Stimulated activated CD4-positive, alpha-beta T cell treated with anti-CD3 and anti-CD28 coated beads, Interleukin-12 subunit alpha, Interleukin-12 subunit beta, amount 100 ng/mL, for 4 hours (primary cell): ENCODE results near the gene MEF2C.
"Not testable (repeated sequence)": the region's sequence is repeated elsewhere in the genome, so short reads cannot be mapped to it uniquely, and the experiment has no call there.

Source experiments
- DNase-seq: peaks from one replicate; pipeline ENCODE4 v3.0.0-alpha.2; 2020

The MEF2C gene

DNA sequence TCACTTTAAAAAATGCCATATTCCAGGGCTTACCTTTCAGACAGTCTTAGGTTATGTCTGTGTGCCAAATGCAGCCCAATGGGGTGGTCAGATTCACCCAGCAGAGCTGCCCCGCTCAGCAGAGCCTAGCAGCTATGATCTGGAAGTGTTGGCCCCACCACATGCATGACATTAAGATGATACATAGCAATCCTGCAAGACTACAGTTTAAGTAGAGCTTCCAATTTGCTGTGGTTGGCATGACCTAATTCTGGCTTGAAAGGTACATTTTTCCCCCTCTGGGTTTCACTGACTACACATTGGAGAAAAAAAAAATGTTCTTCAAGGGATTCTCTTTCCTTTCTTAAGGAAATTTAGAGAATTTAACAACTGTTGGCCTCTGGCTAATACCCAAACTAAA is 22.5 kb downstream of the MEF2C start:
- no peak for DNase-seq

DNA sequence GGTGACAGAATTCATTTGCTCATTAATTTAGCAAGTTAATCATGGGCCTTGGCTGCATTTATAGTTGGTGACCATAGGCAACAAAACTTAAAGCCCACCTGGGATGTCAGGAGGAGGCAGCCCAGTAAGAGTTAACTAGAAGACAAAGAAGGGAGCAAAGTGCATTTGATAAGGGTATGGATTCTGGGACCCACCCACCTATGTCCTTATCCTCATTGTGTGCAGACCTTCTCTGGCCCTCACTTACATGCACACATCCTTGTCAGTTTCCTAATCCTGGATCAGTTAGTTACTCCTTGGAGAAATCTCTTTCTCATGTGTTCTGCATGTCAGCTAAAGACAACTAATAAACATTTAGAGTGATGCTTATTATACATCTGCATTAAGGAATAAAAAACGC is 24.6 kb downstream of the MEF2C start:
- no peak for DNase-seq

DNA sequence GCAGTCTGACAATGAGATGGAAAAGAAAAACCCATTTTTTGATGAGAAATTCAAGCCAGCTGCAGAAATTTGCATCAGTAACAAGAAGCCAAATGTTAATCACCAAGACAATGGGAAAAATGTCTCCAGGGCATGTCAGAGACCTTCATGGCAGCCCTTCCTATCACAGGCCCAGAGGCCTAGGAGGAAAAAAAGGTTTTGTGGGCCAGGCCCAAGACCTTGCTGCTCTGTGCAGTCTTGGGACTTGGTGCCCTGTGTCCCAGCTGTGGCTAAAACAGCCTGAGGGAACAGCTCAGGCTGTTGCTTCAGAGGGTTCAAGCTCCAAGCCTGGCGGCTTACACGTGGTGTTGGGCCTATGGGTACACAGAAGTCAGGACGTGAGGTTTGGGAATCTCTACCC is 26.6 kb downstream of the MEF2C start:
- not testable (repeated sequence) for DNase-seq

DNA sequence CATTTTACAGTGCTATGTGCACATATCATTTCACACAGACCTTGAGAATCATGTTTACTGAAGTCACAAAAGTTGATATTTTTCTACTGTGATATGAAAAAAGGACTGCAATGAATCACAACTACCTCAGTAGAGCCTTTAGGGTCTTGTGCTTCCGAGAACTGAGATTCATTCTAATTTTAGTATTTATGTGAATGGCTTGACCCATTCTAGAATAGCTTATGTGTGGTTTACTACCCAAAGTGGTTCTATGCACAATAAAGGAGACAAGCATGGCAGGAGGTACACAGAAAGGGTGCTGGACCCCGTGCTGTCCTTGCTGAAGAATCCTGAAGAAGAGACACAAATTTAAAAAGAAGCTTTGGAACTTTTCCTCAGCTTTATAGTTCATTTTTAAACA is 28.2 kb downstream of the MEF2C start:
- no peak for DNase-seq

DNA sequence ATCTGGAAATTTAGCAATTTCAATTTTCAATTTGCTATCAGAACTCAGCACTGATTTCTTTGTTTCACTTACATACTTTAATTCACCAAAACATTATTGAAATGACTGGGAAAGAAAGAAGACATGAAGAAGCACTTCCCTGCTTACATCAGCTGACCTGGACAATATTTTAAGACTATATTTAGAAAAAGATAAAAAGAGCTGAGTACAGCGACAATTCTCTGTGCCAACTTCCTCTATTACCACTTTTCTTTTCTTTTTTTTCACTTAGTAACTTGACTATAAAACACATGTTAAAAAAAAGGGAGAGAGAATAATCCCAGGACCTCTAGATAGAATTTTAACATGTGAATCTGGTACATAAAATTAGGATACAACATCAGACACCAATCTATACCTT is 35.6 kb downstream of the MEF2C start:
- no peak for DNase-seq

DNA sequence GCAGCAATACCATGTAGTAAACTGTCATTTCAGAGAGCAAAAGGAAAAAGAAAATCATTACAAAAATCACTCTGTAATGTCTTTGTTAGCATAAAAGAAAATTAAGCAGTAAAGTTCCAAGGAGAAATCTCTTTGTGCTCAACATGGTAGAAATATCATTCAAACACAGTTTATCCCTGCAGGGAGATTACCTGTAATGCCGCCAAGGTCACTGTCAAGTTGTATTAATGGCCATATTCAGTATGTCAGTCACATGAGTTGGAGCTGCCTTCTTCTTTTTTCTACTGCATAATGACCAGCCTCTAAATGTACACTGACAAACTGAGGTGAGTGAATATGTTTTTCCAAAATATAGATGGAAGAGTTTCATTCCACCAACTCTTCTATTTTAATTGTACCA is 36.5 kb downstream of the MEF2C start:
- DNase-seq, result no peak

DNA sequence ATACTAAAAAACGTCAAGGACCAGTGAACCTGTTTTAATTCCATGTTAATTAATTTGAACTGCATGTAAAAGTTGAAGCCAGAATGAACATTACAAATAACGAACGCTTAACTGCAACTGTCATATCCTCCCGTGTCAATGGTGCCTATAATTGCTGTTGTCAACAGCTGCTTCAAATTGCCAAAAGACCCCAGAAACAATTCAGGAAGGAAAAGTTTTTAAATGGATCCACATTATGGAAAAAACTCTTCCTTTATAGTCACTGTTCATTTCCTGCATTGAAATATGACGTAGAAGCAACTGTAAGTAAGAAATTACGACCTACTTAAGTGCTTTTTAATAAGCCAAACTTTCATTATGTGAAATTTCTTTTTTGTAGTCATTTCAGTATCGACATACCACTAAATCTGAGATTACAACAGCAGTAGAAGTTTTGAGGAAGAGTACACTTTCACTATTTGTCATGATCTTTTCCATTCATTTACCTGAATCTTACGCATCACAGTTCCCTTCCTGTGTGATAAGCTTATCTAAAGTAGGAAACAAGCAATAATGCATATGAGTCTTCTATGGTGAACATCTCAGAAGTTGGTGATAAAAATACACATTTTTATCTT is 37.8 kb downstream of the MEF2C start:
- no peak for DNase-seq

DNA sequence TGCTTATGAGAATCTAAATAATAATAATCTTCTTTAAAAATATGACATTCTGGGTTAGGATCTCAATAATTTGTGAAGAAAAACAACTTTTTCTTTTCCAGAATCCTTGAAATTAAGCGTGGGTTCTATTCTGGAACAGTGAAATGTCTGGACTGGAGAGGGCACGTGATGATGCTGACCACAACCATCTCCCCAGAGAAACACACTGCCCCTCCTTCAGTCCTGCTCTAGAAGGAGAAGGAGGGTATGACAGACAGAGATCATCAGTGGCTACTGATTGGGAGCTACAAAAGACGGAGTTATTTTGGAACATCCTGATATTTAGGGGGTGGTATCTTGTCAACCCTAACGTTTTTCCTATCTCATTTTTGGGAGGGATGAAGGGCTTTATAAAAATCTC is 40.2 kb downstream of the MEF2C start:
- DNase-seq, result no peak

DNA sequence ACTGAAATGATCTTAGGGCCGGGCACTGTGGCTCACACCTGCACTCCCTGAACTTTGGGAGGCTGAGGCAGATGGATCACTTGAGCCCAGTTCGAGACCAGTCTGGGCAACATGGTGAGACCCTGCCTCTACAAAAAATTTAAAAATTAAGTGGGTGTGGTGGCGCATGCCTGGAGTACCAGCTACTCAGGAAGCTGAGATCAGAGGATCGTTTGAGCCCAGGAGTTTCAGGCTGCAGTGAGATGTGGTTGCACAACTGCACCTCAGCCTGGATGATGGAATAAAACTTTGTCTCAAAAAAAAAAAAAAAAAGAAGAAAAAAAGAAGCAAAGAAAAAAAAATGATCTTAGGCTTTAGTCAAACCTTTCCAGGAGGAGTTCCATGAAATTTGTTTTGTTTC is 41.8 kb downstream of the MEF2C start:
- no peak for DNase-seq

DNA sequence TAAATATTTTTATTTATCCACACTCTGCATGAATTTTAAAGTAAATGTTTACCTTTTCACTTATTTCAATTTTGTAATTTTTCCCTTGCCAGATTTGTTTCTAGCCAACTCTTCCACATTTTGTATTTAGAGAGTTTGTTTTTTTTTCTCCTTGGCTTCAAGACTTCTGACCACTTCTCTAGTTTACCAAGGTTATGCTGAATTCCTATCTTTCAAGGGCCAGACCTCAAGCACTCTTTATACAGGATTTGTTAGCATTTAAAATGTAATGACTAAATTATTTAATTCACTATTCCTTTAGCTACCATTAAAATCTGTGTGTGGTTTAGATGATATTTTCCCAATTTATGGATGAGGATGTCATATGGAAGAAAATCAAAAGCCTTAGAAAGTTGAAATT is 42.5 kb downstream of the MEF2C start:
- no peak for DNase-seq

DNA sequence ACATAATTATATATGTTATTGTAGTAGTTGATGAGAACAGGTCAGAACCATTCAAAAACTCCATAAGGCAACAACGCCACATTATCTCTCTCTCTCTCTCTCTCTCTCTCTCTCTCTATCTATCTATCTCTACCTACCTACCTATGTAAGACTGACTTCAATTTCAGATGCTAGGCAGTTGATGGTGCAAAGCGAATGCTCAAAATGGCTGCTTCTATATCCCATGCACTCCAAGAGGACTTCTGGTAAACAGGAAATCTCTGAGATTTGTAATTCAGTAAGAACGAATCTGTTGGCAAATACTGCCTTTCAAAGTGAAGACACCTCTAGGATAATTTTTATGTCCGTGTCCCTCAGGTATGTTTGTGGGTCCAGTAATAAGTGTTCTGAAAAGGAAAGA is 43.7 kb downstream of the MEF2C start:
- no peak for DNase-seq

DNA sequence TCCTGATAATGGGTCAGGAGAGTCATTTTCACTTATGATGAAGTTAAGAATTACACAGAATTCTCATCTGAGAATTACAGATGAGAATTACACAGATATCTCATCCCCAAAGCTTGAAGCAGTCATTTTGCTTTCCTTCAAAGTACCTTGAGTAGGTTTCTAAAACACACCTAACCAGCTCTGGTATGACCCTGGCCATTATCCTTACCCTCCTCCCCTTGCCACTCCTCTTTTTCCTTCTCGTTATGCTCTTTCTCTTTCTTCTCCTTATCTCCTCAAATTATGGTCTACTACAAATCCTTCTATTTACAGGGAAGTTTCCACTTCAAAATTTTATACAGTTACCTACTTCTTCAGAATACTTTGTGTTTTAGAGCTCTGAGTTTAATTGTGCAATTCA is 44.5 kb downstream of the MEF2C start:
- DNase-seq, result no peak

DNA sequence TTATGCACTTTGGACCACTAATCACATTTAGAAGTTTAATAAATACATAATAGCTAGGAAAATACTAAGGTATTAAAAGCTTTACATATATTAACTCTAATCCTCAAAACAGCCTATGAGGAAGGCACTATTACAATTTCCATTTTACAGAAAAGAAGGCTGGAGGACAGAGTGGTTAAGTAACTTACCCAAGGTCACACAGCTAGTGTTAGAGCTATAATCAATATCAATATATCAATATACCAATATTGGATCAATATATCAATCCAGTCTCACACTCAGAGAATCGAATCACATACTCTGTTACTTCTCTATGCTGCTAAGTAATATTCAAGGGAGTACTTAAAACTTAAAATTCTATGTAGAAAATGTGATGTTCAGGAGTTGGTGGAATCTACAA is 45.2 kb downstream of the MEF2C start:
- DNase-seq, result no peak

DNA sequence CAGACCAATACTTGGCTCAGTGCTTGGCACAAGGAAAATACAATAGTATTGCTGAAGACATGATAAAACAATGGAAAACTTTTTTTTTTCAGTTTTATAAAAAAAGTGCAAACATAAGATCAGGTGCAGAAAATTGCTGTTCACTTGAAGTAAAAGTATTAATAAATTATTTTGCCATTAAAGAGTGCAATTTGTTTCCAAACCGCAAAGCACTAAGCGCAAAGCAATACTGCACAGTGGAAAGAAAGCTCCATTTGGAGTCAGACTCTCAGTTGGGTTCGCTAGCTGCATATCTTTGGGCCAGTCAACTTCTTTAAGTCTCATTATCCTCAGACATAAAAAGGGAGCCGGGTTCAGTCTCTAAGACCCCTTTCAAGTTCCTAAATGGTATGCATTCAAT is 45.8 kb downstream of the MEF2C start:
- no peak for DNase-seq

DNA sequence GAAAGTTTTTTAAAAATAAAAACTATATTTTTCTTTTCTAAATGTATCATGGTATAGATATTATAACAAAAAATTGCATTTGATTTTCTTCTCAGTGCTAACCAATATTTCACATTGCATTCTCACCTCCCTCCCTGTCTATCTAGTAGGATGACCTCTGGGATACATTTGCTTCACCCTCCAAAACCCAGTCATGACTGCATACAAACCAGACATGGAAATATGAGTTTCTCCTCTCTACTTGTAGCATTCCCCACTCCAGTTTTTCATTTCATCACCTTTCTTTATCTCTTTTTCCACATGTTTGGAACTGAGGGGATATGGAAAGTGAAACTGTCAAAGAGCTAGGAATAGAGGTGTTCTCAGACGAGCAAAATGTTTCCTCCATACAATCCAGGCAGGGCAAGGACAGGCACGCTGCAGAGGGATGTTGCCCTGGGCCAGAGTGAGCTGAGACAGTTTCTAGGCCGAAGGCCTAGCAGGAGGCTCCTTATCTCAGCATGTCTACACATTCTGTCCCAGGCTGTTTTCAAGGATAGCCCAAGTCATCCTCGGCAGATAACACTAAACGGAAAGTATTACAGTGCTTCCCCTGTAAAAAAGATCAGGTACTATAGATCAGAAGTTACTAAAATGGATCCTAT is 46.7 kb downstream of the MEF2C start:
- DNase-seq, result no peak

DNA sequence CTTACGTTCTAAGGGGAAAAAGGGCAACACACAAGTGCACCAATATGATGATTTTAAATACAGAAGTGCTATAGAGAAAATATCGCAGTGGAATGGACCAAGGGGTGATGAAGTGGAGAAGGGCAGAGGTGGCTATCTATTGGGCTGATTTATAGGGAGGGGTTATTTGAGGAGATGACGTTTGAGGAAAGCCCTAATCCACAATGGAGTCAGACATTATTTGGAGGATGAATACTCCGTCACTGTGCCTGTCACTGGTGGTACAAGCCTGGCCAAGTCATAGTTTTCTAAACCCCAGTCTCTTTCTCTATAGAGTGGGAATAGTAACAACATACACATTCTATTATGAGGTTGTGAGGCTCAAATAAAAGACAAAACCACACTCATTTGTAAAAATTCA is 48.5 kb downstream of the MEF2C start:
- no peak for DNase-seq

DNA sequence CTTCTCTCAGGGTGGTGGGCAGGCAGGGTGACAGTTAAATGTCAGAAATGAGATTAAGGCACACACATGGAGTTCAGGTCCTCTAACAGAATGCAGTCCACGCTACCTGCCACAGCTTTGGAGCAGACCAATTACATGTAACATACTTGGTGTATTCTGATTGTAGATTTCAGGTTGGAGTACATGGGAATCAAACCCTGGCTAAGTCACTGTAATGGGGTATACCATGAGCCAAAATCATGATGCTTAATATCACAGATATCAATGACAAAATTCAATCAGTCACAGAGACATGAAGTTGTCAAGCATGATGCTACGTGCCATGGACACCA is 48.9 kb downstream of the MEF2C start:
- no peak for DNase-seq

DNA sequence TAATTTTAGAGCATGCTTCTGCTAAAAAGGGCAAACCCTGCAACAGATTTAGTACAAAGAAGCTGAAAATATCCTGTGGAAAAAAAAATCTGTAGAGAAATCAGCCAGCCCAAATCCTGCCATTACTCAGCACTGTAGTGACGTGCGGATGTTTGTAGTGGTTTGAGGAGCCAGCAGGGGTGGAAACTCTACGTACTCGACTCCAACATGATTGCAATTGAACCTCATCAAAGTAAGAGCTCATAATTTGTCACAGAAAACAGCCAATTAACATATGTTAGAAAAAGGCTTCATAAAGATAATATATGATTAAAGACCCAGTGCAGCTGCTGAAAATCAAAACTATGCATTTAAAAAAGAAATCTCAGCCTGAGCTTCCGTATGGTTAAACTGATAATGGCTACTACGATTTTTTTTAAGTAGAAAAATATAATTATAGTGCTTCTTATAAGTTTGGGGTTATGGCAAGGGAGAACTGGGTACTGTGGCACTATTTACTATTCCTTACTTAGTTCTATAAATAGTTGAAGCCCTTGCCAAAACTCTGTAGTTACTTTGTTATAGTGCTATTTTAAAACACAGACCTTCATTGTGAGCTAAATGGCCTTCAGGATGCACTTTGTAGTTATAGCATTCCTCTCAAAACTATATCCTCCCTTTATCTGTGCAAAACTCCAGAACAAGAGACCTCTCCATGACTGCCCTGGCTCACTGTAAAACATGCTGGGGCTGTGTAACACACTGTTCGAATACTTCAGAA is 49.4 kb downstream of the MEF2C start:
- DNase-seq, result peak; percentile 18

DNA sequence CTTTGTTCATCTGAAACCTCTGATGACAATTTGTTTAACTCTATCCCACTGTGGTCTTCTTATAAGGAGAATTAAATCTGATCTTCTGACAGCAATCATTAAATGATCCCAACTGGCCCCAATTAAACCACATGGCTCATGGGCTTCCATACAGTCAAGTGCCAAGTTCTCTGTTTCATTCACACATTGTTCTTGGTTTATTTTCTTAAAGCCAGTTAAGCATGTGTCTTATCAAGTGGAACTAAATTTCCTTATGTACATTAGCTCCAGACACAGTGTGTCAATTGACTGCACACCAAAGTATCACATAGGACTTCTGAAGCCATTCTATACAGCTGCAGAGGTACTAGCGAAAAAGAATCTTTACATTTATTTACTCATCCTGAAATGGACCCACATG is 51.2 kb downstream of the MEF2C start:
- DNase-seq, result no peak

DNA sequence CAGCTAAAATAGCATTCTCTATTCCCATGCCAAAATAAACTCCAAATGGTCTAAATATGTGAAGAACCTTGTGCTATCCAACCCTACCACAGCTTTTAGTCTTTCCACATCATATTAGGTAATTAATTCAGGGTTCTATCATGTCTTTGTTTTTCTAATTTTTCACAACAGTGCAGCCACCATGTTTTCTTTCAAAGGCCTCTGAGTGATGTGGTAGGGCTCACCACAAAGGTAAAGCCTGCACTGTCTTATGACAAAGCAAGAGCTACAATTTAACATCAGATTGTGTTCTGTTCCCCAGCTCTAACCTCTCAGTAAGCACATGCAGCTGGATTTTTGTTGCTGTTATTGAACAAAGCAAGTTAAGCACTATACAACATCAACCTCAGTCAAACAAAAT is 52.4 kb downstream of the MEF2C start:
- DNase-seq, result no peak

DNA sequence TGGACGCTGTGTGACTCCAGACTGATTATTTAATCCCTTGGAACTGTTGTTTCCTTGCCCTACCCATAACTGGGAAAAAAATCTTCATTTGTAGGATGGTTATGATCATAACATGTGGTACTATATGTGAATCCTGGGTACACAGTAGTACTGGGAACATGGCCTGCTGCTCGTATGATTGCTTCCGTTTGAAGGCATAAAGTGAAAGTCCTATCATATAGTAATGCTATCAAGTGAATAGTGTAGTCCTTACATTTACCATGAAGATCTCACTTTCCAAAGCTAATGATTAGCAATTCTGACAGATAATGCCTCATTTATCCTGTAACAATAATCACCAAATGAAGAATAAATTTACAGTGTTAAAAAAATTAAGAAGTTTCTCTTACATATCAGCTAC is 53.2 kb downstream of the MEF2C start:
- no peak for DNase-seq

DNA sequence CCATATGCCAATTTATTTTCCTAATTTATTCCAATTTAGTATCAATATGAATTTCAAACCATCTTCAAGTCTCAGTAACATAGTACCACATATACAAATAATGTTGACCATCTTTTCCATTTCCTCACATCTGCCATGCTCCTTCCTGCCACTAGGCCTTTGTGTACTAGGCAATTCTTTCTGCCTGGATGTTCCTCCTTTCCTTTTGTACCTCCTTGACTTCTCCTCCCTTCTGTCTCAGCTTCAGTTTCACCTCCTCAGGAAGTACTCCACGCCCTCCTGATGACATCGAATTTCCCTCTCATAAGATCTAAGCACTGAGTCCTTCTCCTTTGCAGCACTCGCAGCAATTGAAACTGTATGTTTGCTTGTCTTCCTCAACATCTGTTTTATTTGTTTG is 53.9 kb downstream of the MEF2C start:
- DNase-seq, result no peak

DNA sequence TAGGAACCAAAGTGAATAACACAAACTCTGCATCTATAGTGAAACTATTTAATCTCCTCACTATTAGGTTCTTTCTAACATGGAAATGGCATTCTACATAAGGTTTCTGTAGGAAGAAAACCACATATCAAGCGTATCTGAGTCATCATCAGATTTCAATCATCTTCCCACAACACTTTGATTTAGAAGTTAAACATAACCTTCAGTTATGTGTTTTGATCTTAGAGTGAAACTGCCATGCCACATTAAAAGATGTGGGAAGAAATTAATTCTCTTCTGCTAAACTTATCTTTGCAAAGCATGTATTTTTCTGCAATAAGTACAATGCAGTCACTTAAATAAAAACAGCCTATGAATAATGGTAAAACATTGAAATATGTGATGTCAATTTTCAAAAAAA is 55.0 kb downstream of the MEF2C start:
- DNase-seq, result no peak

DNA sequence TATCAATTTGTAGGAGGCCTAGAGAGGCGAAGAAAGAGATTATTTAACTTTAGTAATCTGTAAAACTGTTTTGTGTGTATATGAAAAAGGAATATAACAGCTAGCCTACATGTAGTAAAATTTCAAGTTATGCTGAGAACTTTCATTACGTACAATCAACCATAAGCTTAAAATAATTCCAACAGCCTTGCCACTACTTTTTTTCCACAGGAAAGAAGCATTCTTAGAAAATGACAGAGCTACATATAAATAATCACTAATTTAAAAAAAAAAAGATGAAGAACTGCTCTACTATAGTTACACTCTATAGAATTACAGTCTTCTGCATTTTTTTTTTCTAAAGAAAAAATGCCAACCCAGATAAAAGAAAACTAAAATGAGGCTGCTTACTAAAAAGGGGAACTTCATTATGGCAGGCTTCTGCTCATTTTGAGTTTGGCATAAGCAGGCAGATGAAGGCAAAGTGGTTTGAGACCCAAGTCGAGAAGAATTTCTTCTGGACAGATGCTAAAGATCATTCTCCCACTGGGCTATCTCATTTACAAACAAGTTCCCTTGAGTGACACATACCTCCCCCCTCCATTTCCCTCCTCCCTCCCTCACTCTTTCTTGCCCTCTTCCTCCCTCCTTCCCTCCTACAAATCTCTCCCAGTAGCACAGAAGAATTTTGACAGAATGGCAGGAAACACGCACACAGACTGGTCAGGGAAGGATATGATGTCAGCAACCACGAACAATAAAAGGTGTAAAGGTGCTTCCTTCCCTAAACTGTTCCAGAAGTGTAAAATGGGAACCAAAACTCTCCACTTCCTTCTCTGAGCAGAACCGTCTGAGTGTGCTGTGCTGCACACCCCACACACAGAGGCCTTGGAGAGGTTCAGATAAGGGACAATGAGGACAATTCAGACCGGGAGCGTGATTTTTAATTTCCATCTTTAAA is 56.1 kb downstream of the MEF2C start:
- DNase-seq, result no peak
